HK-2 (cell line): Measurements from ENCODE around the gene CYP2S1.
A peak's percentile ranks its signal among the peaks of the same experiment; 100 is the strongest.

ENCODE experiments used
- DNase-seq: peaks from one replicate; pipeline ENCODE4 v3.0.0-alpha.2; 2018; ENCODE audit not compliant: unreplicated experiment

CYP2S1 gene

DNA sequence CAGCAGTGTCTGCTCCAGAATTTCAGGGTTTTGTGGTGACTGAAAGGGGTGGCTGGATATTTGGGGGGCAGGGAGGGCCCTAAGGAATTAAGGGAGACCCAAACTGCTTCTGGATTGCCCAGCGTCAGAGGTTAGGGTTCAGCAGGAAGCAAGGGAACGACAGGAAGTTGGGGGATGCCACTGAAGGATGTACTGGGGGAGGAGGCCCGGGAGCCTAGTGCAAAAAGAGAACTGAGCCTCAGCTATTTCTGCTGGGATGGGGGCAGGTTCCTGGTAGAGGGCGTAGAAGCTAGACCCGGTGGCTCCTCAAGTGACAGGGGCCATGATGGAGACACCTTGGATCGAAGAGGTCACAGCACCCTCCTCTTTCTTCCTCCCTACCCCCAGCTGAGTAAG lies 1.1 kb downstream of the CYP2S1 start:
- DNase-seq, result no peak

DNA sequence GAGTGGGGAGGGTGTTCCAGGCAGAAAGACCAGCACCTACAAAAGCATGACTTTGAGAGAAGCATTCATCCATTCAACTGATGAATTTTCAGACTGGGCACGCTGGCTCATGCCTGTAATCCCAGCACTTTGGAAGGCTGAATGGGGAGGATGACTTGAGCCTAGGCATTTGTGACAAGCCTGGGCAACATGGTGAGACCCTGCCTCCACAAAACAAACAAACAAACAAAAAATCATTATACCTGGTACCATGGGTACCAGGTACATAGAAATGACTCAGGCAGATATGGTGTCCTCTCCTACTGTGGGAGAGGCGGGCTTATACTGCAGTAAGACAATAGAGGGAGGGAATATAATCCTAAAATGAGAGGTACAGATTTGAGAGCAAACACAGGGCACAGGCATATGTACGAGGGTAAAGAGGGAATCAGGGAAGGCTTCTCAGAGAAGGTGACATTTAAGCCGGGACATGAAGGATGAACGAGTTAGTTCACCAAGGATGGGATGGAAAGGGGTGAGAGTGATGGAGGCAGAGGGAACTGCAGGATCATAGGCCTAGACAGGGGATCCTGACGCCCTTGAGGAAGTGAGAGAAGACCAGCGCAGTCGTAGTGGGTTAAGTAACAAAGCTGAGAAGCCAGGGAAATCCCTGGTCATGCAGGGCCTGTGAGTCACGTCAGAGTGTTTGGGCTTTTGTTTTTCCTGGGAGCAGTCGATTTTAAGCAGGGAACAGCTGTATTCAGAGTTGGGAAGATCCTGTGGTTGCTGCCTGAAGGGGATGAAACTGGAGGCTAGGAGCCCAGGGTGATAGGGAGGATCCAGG lies 2.9 kb downstream of the CYP2S1 start:
- DNase-seq, result no peak

DNA sequence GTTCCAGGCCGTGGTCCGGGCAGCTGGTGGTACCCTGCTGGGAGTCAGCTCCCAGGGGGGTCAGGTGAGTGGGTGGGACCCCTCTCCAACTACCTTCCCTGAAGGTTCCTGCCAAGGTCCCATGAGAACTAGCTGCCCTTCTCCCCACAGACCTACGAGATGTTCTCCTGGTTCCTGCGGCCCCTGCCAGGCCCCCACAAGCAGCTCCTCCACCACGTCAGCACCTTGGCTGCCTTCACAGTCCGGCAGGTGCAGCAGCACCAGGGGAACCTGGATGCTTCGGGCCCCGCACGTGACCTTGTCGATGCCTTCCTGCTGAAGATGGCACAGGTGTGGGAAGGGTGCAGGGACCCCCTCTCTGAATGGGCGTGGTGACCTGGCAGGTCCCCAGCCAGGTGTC lies 5.5 kb downstream of the CYP2S1 start:
- no peak for DNase-seq

DNA sequence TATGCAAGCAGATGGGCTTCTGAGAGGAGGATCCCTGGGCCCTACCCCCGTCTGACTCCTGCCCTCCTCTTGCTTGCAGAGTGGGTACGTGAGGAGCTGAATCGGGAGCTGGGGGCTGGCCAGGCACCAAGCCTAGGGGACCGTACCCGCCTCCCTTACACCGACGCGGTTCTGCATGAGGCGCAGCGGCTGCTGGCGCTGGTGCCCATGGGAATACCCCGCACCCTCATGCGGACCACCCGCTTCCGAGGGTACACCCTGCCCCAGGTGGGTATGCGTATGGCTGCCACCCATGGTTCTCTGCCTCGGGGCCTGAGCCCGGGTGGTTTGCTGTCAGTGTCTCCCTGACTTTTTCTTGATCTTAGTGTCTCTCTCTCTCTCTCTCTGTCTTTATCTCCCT lies 10.4 kb downstream of the CYP2S1 start:
- no peak for DNase-seq

DNA sequence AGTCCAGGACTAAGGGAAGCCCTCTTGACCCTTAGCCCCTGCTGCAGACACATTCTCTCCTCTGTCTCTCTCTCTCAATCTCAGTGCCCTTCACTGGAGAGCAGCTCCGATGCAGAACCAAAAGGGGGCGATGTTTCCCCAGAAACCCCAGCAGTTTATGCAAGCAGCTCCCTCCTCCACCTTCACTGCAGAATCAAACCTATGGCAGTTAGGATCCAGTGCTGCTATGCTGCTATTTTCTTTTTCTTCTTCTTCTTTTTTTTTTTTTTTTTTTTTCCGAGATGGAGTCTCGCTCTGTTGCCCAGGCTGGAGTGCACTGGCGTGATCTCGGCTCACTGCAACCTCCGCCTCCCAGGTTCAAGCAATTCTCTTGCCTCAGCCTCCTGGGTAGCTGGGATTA lies 11.3 kb downstream of the CYP2S1 start:
- peak; percentile 82 for DNase-seq

DNA sequence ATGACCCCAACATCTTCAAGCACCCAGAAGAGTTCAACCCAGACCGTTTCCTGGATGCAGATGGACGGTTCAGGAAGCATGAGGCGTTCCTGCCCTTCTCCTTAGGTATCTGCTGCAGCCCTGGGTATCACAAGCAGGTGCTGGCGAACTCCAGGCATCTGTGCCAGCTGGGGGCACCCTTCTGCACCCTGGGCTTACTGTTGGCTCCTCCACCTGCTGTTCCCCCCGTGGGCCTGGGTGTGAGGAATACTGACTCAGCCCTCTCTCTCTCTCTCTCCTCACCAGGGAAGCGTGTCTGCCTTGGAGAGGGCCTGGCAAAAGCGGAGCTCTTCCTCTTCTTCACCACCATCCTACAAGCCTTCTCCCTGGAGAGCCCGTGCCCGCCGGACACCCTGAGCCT lies 13.0 kb downstream of the CYP2S1 start:
- peak; percentile 61 for DNase-seq

DNA sequence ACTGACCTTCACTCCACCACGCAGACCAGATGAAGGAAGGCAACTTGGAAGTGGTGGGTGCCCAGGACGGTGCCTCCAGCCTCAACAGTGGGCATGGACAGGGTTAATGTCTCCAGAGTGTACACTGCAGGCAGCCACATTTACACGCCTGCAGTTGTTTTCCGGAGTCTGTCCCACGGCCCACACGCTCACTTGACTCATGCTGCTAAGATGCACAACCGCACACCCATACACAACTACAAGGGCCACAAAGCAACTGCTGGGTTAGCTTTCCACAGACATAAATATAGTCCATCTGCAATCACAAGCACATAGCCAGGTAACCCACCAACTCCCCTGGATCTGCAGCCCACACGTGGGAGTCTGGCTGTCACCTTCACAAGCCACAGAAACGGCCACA lies 13.4 kb downstream of the CYP2S1 start:
- no peak for DNase-seq

DNA sequence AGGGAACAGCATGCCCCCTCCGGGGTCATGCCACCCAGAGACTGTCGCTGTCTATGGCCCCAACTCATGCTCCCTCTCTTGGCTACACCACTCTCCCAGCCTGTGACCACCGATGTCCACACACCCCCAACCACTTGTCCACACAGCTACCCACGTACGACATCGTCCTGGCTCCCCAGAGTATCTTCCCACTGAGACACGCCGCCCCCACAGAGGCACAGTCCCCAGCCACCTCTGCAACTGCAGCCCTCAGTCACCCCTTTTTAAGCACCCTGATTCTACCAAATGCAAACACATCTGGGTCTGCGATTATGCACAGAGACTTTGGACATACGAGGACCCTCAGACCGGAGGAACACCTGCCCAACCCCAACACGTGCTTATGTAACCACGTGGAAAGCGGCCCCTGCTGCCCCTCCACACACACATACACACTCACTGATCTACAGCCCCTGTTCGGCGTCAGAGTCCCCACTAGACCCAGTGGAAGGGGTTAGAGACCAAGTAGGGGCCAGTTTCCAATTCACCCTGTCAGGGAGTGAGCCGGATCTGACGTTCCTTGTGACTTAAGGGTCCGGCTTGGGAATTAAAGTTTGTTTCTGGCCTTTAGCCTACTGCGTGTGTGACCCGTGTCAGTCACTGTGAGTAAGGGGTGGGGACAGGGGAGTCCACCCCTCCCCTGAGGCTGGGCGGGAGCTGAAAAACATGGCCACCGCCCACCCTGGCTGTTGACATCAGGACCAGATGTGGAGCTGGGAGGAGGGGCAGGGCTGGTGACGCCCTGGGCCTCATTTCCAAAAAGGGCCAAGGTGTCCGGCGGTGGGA lies 14.1 kb downstream of the CYP2S1 start:
- no peak for DNase-seq

DNA sequence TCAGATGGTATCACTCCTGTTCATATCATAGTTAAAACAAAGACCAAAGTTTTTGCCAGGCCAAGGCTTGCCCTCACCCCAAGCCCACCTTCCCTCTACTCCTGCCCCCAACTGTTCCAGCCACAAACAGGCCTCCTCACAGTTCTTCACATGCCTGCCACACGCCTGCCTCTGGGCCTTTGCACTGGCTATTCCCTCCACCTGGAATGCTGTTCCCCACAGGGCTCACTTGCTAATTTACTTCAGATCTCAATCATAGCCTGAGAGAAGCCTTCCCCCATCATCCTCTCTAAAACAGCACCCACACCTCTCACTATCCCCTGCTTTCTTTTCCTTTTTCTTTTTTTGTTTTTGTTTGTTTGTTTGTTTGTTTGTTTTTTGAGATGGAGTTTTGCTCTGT lies 21.1 kb downstream of the CYP2S1 start:
- DNase-seq, result no peak

DNA sequence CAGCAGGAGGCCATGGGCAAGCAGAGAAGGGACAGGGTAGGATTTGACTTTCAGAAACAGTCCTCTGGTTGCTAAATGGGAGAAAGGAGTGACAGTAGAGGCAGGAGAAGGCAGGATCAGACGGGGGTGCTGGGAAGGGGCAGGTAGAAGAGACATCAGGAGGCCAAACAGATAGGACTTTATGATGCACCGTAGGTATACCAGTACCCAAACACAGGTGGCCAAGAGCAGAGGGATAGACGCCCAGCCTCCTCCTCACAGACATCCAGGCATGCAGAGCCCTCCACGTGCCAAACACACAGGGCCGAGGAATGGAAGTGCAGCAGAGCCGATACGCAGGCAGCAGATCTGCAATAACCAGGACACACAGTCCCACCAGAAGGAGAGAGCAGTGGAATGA lies 24.7 kb downstream of the CYP2S1 start:
- DNase-seq, result no peak

DNA sequence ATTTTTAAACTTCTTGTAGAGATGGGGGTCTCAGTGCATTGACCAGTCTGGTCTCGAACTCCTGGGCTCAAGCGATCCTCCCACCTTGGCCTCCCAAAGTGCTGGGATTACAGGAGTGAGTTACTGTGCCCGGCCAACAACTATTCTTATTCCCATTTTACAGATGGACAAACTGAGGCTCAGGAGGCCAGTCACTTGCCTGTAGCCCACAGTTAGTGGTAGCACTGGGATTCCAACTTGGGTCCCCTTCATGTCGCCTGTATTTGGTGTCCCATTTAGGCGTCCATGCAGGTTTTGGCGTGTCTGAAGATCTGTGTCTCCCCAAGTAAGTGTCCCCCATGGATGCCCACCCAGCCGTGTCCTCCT lies 25.2 kb downstream of the CYP2S1 start:
- DNase-seq, result no peak

DNA sequence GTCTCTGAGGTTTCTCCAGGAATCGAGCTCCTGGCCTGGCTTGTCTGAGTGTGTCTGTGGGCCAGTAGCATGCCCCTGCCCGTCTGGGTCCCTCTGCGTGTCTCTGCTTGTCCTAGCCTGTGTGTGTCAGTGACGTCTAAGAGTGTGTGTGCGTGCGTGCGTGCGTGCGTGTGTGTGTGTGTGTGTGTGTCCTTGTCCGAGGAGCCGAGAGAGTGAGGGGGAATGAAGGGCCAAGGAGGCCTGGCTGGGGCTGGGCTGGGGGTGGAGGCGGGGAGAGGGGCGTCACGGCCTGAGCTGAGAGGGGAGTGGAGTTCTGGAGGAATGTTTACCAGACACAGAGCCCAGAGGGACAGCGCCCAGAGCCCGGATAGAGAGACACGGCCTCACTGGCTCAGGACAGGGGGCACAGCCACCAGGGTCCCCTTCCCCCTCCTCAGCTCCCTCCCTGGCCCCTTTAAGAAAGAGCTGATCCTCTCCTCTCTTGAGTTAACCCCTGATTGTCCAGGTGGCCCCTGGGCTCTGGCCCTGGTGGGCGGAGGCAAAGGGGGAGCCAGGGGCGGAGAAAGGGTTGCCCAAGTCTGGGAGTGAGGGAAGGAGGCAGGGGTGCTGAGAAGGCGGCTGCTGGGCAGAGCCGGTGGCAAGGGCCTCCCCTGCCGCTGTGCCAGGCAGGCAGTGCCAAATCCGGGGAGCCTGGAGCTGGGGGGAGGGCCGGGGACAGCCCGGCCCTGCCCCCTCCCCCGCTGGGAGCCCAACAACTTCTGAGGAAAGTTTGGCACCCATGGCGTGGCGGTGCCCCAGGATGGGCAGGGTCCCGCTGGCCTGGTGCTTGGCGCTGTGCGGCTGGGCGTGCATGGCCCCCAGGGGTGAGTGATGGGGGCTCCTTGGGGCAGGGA lies 25.8 kb downstream of the CYP2S1 start, which contains the start of gene AXL:
TSS of gene AXL (plus strand) at position 609 of the 893 bp plus-strand sequence. CDS start at position 779, 170 bp downstream.
- DNase-seq, result peak; percentile 73

DNA sequence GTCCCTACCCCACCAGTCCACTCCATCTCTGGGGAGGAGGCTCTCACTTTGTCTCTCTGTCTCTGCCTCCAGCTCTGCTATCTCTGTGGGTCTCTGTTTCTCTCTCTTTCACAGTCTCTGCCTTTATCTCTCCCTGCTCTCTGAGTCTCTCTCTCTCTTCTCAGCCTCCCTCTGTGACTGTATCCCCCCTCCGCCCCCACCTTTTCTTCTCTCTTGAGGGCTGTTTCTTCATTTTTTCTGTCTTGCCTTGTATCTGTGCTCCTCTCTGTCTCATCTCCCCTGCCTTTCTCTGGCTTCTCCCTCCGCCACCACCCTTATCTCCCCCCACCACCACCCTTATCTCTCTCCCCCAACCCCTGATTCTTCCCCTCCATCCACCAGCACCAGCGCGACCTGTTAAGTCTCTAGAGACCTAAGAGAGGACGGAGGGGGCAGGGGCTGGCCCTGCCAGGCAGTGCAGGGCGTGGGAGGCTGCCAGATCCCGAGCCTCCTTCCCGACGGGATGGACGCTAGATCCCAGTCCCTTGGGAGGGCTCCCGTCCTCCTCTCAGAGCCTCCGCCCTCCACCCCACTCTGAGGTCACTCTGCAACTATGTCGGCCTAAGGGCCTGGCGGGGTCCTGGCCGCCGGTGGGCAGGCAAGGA lies 27.0 kb downstream of the CYP2S1 start:
- peak; percentile 61 for DNase-seq

DNA sequence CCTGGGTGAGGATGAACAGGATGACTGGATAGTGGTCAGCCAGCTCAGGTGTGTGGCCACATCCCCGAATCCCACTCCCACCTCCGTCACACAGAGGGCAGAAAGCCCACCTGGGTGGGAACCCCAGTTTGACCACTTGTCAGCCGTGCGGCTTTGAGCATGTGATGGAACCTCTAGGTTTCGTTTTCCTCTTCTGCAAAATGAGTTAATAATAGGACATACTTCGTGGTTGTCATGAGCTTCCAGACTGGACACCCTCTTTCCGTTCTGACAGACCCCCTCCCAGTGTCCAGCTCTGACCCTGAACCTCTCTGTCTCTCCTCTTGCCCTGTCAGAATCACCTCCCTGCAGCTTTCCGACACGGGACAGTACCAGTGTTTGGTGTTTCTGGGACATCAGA lies 27.8 kb downstream of the CYP2S1 start:
- DNase-seq, result no peak

DNA sequence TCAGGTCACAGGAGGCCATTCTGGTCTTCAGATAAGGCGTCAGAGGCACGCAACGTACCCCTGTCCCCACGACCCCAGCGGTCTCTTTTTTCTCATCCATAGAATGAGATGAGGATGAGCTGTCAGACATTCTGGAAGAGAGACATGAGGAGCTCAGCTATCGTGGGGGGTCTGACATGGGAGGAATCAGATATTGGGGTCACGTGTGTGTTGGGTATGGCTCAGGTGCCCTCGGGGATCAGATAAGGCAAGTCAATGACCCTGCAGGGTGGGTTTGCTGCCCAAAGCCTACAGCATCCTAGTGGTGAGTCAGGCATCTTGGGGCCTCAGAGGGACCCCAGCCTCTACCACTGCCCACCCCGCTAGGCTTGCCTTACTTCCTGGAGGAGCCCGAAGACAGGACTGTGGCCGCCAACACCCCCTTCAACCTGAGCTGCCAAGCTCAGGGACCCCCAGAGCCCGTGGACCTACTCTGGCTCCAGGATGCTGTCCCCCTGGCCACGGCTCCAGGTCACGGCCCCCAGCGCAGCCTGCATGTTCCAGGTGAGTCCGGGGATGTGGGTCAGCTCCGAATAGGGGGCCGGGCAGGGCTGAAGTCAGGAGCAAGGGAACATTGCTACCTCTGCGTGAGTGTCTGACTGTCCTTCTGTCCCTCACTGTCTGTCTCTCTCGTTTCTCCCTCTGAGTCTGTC lies 28.6 kb downstream of the CYP2S1 start:
- DNase-seq, result no peak

DNA sequence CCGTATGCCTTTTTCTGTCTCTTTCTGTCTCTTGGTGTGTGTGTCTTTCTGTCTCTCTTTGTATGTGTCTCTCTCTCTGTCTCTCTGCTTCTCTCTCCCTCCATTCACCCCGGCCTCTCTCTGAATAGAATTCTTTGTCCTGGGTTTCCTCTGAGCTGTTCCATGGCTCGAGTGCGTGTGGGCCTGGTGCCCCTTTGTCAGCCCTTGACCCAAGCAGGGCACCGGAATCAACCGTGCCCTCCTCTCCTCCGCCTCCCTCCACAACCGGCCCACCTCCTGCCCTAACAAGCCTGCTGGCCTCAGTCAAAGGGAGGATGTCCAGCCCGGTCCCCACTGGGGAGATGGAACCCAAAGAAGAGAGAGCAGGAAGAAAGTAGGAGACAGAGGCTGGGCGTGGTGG lies 29.2 kb downstream of the CYP2S1 start:
- DNase-seq, result no peak

DNA sequence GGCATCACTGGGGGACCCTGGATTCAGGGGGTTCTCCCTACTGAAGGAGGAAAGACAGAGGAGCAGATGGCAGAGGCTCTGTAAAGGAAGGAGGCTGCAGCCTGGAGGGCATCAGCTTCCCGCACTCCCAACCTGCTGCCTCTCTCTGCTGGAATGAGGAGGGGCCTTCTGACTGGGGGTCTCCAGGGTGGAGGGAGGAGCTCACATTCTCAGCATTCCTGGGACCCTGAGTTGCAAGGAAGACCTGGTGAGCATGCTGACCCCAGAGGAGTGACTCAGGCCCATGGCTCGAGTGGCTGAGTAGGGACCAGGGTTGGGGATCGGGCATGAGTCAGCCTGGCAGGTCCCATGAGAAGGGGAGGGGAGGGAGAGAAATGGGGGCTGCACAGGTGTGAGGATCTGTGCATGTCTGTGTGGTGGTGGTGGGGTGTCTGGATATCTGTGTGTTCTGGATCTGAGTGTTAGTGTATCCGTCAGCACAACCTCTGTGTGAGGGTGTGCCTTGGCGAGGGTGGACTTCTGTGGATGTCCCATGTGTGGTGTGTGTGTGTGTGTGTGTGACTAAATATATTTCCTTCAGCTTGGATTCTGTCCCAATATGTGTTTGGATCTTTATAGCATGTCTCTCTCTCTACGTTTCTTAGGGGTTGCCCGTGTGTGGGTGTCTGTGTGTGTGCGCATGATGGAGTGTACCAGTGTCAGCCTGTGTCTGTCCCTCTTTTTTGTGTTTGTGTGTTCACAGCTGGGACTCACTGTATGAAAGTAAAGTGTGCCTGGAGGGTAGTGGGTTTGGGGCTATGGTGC lies 30.6 kb downstream of the CYP2S1 start:
- DNase-seq, result peak; percentile 92

DNA sequence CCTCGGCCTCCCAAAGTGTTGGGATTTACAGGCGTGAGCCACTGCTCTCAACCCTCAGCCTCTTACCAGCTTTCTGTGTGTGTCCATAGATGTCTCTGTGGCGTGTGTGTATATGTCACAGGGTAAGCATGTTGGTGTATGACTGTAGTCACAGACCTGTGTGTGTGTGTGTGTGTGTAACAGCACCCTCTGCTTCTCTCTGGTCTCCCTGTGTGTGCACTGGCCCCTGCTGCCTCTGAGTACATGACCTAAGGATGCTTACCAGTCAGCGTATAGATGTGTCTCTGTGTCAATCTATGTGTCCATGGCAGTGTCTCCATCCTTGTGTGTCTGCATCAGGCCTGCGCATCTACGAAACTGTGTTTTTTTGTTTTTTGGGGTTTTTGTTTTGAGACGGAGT lies 31.6 kb downstream of the CYP2S1 start:
- DNase-seq, result no peak

DNA sequence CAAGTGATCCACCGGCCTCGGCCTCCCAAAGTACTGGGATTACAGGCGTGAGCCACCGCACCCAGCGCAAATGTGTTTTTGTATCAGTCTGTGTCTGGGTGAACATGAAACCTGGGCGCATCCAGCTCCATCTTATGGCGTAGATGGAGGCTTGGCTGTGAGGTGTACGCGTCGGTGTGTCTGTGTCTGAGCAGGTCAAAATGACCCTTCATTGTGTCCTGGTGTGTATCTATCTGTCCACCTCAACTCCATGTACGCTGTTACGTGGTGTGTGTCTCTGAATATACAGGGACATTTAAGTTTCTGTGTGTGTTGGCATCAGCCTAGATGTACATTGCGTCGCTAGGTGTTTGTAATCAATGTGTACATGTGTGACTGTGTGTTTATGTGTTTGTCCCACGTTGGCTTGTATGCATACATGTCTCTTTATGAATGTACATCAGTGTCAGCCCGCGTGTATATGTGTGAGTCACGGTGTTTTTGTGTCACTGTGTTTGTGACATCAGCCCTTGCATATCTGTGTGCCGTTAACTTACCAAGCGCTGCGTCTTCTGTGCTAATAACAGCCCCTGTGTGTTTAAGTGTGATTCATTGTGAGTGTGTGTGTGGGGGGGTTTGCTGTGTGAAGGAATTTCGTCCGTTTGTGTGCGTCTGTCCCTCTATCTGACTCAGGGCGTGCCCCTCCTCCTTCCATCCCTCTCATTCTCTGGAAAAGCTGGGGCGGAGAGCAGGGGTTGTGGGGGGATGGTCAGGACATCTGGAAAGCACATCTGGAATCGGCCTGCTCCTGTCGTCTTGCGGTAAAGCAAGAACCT lies 32.4 kb downstream of the CYP2S1 start:
- peak; percentile 93 for DNase-seq
